Measurements from ENCODE around the gene PLEKHA8. TPM values are rescaled to one million over a fixed set of nuclear protein-coding genes. Genes with fewer than 3 reads are reported as not detected.

Gene PLEKHA8
- total RNA-seq, 6 experiments from 2014 or later = 9.1 to 10.1 (median 9.6) TPM

- DNase-seq = no peak
Measured at GRCh38 chr7:30070052-30070451, 41.8 kb downstream of the PLEKHA8 start.

GRCh38 chr7:30072735-30073134, 44.5 kb downstream of the PLEKHA8 start:
- Mint-ChIP-seq H3K9me3 (no peaks in the 10 kb centered on the region), H3K4me1 (ENCODE audit: low read depth) (peaks cover 27% of the 10 kb centered on the region), H3K27me3 (ENCODE audit: insufficient read depth) (no peaks in the 10 kb centered on the region), H3K4me3 (no peak overlapping the region), H3K27ac (no peak overlapping the region), H3K36me3 (ENCODE audit: low read depth) (peaks cover 6% of the 10 kb centered on the region)
- no peak for DNase-seq
- no peak for TF ChIP-seq CTCF (IDR thresholded peaks at IDR 0.05)

More at GRCh38 chr7:30070052-30070451, 41.8 kb downstream of the PLEKHA8 start:
- peaks cover 6% of the 10 kb centered on the region for H3K36me3 Mint-ChIP-seq (ENCODE audit: low read depth)
- peaks cover 30% of the 10 kb centered on the region for H3K4me1 Mint-ChIP-seq (ENCODE audit: low read depth)
- no peaks in the 10 kb centered on the region for H3K27me3 Mint-ChIP-seq (ENCODE audit: insufficient read depth)
- H3K4me3 Mint-ChIP-seq = no peak overlapping the region
- no peak overlapping the region for H3K27ac Mint-ChIP-seq
- no peak for TF ChIP-seq CTCF (IDR thresholded peaks at IDR 0.05)
- no peaks in the 10 kb centered on the region for H3K9me3 Mint-ChIP-seq

GRCh38 chr7:30074422-30075030, 46.3 kb downstream of the PLEKHA8 start:
- peak; percentile 79 for TF ChIP-seq CTCF (IDR thresholded peaks at IDR 0.05)
- peak; percentile 41 for DNase-seq
- H3K9me3 Mint-ChIP-seq = no peaks in the 10 kb centered on the region
- H3K27me3 Mint-ChIP-seq (ENCODE audit: insufficient read depth) = no peaks in the 10 kb centered on the region
- no peak overlapping the region for H3K27ac Mint-ChIP-seq
- no peak overlapping the region for H3K4me3 Mint-ChIP-seq
- H3K4me1 Mint-ChIP-seq (ENCODE audit: low read depth) = peaks cover 11% of the 10 kb centered on the region
- H3K36me3 Mint-ChIP-seq (ENCODE audit: low read depth) = peaks cover 11% of the 10 kb centered on the region

GRCh38 chr7:30076411-30076810, 48.2 kb downstream of the PLEKHA8 start:
- no peak for TF ChIP-seq CTCF (IDR thresholded peaks at IDR 0.05)
- peaks cover 11% of the 10 kb centered on the region for H3K4me1 Mint-ChIP-seq (ENCODE audit: low read depth)
- no peaks in the 10 kb centered on the region for H3K9me3 Mint-ChIP-seq
- H3K4me3 Mint-ChIP-seq = no peak overlapping the region
- H3K36me3 Mint-ChIP-seq (ENCODE audit: low read depth) = peaks cover 7% of the 10 kb centered on the region
- no peak overlapping the region for H3K27ac Mint-ChIP-seq
- DNase-seq = no peak
- H3K27me3 Mint-ChIP-seq (ENCODE audit: insufficient read depth) = no peaks in the 10 kb centered on the region

GRCh38 chr7:30078280-30078679, 50.1 kb downstream of the PLEKHA8 start:
- TF ChIP-seq CTCF (IDR thresholded peaks at IDR 0.05) = no peak
- peaks cover 11% of the 10 kb centered on the region for H3K4me1 Mint-ChIP-seq (ENCODE audit: low read depth)
- no peaks in the 10 kb centered on the region for H3K27me3 Mint-ChIP-seq (ENCODE audit: insufficient read depth)
- H3K4me3 Mint-ChIP-seq = no peak overlapping the region
- no peak overlapping the region for H3K27ac Mint-ChIP-seq
- no peaks in the 10 kb centered on the region for H3K9me3 Mint-ChIP-seq
- DNase-seq = no peak
- peaks cover 6% of the 10 kb centered on the region for H3K36me3 Mint-ChIP-seq (ENCODE audit: low read depth)

All from HFFc6 (cell line).